ENCODE data around the gene TRIP6.

DNA sequence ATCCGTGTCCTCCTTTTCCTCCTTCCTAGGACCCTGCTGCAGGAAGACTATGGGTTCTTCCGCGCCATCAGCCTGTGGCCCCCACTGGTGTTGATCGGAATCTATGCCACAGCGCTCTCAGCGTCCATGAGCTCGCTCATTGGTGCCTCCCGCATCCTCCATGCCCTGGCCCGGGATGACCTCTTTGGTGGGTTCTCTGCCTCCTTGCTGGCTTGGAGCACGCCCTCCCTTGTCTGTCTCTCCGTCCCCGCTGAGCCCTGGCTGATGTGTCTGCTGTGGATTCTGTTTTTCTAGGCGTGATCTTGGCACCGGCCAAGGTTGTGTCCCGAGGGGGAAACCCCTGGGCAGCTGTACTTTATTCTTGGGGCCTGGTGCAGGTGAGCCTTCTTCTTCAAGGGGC, 7.3 kb upstream of the TRIP6 start:
- TF ChIP-seq, protein P1, sequence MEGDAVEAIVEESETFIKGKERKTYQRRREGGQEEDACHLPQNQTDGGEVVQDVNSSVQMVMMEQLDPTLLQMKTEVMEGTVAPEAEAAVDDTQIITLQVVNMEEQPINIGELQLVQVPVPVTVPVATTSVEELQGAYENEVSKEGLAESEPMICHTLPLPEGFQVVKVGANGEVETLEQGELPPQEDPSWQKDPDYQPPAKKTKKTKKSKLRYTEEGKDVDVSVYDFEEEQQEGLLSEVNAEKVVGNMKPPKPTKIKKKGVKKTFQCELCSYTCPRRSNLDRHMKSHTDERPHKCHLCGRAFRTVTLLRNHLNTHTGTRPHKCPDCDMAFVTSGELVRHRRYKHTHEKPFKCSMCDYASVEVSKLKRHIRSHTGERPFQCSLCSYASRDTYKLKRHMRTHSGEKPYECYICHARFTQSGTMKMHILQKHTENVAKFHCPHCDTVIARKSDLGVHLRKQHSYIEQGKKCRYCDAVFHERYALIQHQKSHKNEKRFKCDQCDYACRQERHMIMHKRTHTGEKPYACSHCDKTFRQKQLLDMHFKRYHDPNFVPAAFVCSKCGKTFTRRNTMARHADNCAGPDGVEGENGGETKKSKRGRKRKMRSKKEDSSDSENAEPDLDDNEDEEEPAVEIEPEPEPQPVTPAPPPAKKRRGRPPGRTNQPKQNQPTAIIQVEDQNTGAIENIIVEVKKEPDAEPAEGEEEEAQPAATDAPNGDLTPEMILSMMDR (IDR thresholded peaks at IDR 0.05; ENCODE audit: control extremely low read depth in 1 of 3, insufficient read depth in 1 of 3, low read depth in 1 of 3, low read length in 3 of 3), result no peak
- TF ChIP-seq POLR2A (IDR thresholded peaks at IDR 0.05; ENCODE audit: control extremely low read depth in 1 of 2, low read depth in 2 of 2, low read length in 2 of 2), result no peak
- no peak for TF ChIP-seq TEAD4 (IDR thresholded peaks at IDR 0.05; ENCODE audit: low read depth, low read length)
- no peak for TF ChIP-seq RAD21 (IDR thresholded peaks at IDR 0.05 in 1 of 2, conservative IDR thresholded peaks at IDR 0.05 in 1 of 2; ENCODE audit: low read depth in 2 of 2, low read length in 2 of 2)
- no peak for TF ChIP-seq TAF1 (IDR thresholded peaks at IDR 0.05; ENCODE audit: low read depth, low read length)
- no peak for TF ChIP-seq EGR1 (IDR thresholded peaks at IDR 0.05; ENCODE audit: borderline replicate concordance, low read depth, low read length)
